WI38 (cell line): ENCODE data around the gene DAP.

Source experiments
- H3K4me3 ChIP-seq: 2 replicates; pipeline ENCODE4 v1.5.1; 2011; ENCODE audit warnings: low read depth, mild to moderate bottlenecking, control low read depth, low read length
- CTCF ChIP-seq: IDR thresholded peaks from 2 replicates; pipeline ENCODE4 v1.5.1; 2012; ENCODE audit warnings: low read depth, mild to moderate bottlenecking, control low read depth, low read length

The DAP gene

GRCh38 chr5:10760096-10760920 is 726 bp downstream of the DAP start:
- peak overlapping the region; percentile 86 for H3K4me3 ChIP-seq
- TF ChIP-seq CTCF, result no peak

GRCh38 chr5:10759111-10759510 is 1.9 kb downstream of the DAP start:
- TF ChIP-seq CTCF, result no peak
- H3K4me3 ChIP-seq, result peak overlapping the region; percentile 86; the same call in 1 of the 2 replicates

- no peak for TF ChIP-seq CTCF
- peak overlapping the region; percentile 10; the same call in 1 of the 2 replicates for H3K4me3 ChIP-seq
These were observed 3.0 kb downstream of the DAP start for GRCh38 chr5:10757922-10758555.

- TF ChIP-seq CTCF, result no peak
- peak overlapping the region; percentile 6; the same call in 1 of the 2 replicates for H3K4me3 ChIP-seq
These were observed 4.0 kb downstream of the DAP start for GRCh38 chr5:10757043-10757442.

GRCh38 chr5:10756549-10756948 is 4.5 kb downstream of the DAP start:
- TF ChIP-seq CTCF, result no peak
- H3K4me3 ChIP-seq, result peak overlapping the region; percentile 6; the same call in 1 of the 2 replicates

- no peak overlapping the region for H3K4me3 ChIP-seq
- TF ChIP-seq CTCF, result no peak
These were observed 7.9 kb downstream of the DAP start for GRCh38 chr5:10753178-10753577.

- no peak for TF ChIP-seq CTCF
These were observed 8.6 kb downstream of the DAP start for GRCh38 chr5:10752451-10752850.

More at GRCh38 chr5:10752451-10752850, 8.6 kb downstream of the DAP start:
- H3K4me3 ChIP-seq, result no peak overlapping the region
